NCI-H1092 (cell line): ENCODE results near the gene CCNL1.
A peak's percentile ranks its signal among the peaks of the same experiment; 100 is the strongest.
"Not testable (repeated sequence)": the region's sequence is repeated elsewhere in the genome, so short reads cannot be mapped to it uniquely, and the experiment has no call there.

ENCODE experiments used
- DNase-seq: peaks from one replicate; lab custom pipeline; 2025; lab: John Stamatoyannopoulos, UW

The CCNL1 gene

GRCh38 chr3:157170861-157171260, 10.9 kb upstream of the CCNL1 start:
- no peak for DNase-seq

GRCh38 chr3:157167371-157168042, 7.6 kb upstream of the CCNL1 start:
- DNase-seq, result no peak

GRCh38 chr3:157166561-157166960, 6.6 kb upstream of the CCNL1 start:
- DNase-seq, result no peak

- DNase-seq, result no peak
These were observed 6.2 kb upstream of the CCNL1 start for GRCh38 chr3:157166115-157166514.

GRCh38 chr3:157163217-157163953, 3.4 kb upstream of the CCNL1 start:
- no peak for DNase-seq

- not testable (repeated sequence) for DNase-seq
These were observed 2.7 kb upstream of the CCNL1 start for GRCh38 chr3:157162620-157163019.

- DNase-seq, result peak; percentile 20
These were observed 894 bp upstream of the CCNL1 start for GRCh38 chr3:157160658-157161424.

GRCh38 chr3:157159037-157159761, 748 bp downstream of the CCNL1 start:
- peak; percentile 36 for DNase-seq

- DNase-seq, result no peak
These were observed 2.1 kb downstream of the CCNL1 start for GRCh38 chr3:157157836-157158235.

GRCh38 chr3:157156837-157157635, 2.9 kb downstream of the CCNL1 start:
- no peak for DNase-seq

- DNase-seq, result no peak
These were observed 4.4 kb downstream of the CCNL1 start for GRCh38 chr3:157155591-157155990.

- DNase-seq, result no peak
These were observed 5.2 kb downstream of the CCNL1 start for GRCh38 chr3:157154563-157155330.

GRCh38 chr3:157152930-157153329, 7.0 kb downstream of the CCNL1 start:
- no peak for DNase-seq

GRCh38 chr3:157152438-157152837, 7.5 kb downstream of the CCNL1 start:
- DNase-seq, result no peak

- no peak for DNase-seq
These were observed 8.3 kb downstream of the CCNL1 start for GRCh38 chr3:157151627-157152026.

GRCh38 chr3:157151151-157151550, 8.8 kb downstream of the CCNL1 start:
- no peak for DNase-seq

GRCh38 chr3:157149136-157149696, 10.7 kb downstream of the CCNL1 start:
- no peak for DNase-seq

- DNase-seq, result no peak
These were observed 11.6 kb downstream of the CCNL1 start for GRCh38 chr3:157148196-157148889.

GRCh38 chr3:157147099-157147803, 12.7 kb downstream of the CCNL1 start:
- no peak for DNase-seq
